ENCODE data around the gene RCBTB2.

The RCBTB2 gene

DNA sequence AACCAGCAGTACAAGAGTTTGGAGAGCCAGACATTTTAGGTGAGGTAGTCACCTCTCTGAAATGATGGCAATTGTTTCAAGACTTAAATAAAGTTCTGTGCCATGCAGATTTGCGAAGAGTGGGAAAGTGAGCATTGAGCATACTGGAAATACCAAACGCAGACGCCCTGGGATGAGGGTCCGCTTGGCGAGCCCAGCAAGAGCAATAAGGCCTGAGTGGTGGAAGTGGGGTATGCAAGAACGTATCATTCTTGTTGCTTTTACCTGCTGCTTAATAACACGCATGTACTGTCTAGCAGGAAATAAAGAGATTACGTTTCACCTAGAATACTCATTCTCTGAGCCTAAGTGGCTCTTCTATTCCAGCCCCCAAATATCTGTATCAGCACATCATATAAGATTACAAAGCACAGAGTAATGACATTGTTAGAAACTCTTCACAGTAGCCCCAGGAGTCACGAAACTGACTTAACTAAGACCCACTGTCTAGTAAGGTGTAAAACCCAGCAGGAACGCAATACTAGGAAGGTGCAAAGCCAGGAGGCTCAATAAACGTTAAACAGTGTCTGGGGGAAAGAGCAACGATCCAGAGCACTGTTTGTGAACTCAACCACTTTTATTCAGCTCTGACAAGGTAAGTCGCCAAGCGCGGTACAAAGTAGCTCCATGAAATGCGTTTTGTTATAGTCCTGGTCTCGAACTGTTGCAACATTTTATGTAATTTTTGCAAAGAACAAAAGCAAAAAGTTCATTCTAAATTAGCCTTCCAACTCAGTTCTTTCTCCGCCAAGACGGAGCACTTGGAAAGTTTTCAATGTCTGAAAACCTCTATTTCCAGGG lies 1.2 kb downstream of the RCBTB2 start:
- no peak for DNase-seq (ENCODE audit: low read depth, low spot score)

DNA sequence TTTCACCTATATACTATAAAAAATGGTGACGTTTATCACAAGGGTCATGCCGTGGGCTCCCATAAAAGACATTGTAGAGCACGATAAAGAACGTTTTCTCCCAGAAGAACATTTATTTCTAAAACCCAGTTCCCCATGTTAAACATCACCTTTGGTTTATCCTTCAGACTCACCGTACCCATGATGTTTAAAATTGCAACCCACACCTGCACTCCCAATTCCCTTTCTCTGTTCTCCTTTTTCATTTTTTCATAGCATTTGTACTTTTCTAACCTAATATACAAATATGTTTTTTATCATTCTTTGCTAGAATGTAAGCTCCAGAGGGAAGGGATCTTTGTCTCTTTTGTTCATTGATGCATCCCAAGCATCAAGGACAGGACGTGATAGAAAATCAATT lies 2.0 kb downstream of the RCBTB2 start:
- no peak for DNase-seq (ENCODE audit: low read depth, low spot score)

DNA sequence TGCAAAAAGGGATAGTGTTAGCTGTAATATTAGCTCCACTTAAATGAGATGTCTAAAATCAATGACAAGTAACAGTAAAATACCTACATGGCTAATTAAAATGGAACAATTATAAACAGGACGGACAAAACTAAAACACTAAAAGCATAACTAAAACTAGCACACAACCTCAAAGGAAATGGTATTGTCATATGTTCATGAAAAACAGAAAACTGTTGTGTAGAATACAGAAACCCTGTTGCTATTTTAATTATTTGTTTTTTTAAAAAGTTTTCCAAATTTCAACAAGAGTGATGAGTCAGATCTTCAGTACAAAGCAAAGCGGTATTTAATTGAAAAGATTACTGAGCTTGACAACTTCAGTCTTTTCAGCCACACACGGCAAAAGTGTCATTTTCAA lies 4.2 kb downstream of the RCBTB2 start:
- DNase-seq (ENCODE audit: low read depth, low spot score) = no peak

DNA sequence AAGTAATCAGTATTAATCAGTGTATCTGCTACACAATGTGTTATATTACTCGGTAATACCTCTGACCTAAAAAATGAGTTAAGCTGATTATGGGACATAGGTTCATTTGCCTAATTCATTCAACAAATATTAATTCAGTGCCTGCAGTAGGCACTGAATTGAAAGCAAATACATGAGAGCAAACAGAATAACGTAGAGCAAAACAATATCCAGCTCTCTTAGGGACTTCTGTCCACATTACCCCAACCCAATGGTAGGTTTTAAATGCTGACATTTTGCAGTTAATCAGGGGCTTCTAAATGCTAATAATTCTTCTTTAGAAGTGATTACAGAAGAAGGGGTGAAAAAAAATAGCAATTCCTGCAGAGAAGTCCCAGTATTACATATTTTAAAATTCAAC lies 4.9 kb downstream of the RCBTB2 start:
- DNase-seq (ENCODE audit: low read depth, low spot score) = no peak

GRCh38 chr13:48526286-48526685 lies 6.6 kb downstream of the RCBTB2 start:
- no peak for DNase-seq (ENCODE audit: low read depth, low spot score)

- DNase-seq (ENCODE audit: low read depth, low spot score) = no peak
These were observed 14.8 kb downstream of the RCBTB2 start for GRCh38 chr13:48518083-48518482.

- no peak for DNase-seq (ENCODE audit: low read depth, low spot score)
These were observed 17.1 kb downstream of the RCBTB2 start for GRCh38 chr13:48515732-48516131.

GRCh38 chr13:48514793-48515192 lies 18.1 kb downstream of the RCBTB2 start:
- no peak for DNase-seq (ENCODE audit: low read depth, low spot score)

GRCh38 chr13:48511621-48512230 lies 21.2 kb downstream of the RCBTB2 start:
- DNase-seq (ENCODE audit: low read depth, low spot score) = no peak

DNA sequence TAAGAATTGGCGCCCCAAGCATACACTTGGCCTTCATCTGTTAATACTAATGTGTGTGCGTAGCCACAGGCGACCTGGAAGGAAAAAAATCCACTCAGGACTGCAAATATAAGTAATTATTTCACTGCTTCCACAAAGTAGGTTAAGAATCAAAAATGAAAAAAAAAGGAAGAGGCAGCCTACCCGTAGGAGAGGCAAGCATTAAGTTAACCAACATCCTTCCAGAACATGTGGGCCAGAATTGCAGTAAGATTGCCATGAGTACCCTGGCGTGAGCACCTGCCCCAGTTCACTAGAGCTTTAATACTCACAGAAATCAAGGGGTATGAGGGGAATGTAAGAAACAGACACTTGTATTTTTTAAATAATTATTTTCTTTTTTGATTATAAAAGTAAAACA lies 22.2 kb downstream of the RCBTB2 start:
- no peak for DNase-seq (ENCODE audit: low read depth, low spot score)

DNA sequence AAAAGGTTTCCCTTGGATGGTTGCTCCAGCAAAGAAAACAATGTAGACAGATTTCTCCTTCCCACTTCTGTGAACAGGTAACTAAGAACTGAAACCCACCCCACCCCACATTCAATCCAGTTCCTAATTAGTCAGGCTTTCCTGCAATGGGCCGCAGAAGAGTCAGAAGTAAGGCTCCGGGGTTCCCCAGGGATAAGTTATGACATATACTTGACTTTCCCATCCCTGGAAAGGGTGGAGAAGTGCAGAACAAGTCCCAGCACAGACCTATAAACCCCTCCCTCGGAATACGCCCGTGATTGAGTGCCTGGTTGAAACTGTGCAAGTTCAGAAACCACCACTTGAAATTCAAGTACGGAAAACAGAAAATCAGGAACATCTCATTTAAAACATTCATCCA lies 24.9 kb downstream of the RCBTB2 start:
- DNase-seq (ENCODE audit: low read depth, low spot score) = no peak

DNA sequence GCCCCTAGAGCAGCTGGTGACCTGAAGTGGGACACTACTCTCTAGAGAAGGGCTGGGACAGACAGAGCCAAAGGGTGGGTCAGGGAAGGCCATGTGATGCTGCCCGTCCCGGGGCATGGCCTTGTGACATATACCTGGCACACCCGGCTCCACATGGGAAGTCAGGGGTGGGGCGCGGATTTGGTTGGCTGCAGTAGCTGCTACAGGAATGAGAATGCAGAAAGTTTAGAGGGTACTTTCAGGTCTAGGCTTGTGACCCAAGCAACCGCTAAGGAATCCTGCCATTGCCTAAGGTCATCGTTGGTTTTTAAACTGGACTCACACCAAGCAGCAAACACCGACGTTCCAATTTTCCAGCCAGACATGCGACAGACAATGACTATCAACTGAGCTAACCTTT lies 25.9 kb downstream of the RCBTB2 start:
- DNase-seq (ENCODE audit: low read depth, low spot score) = no peak

DNA sequence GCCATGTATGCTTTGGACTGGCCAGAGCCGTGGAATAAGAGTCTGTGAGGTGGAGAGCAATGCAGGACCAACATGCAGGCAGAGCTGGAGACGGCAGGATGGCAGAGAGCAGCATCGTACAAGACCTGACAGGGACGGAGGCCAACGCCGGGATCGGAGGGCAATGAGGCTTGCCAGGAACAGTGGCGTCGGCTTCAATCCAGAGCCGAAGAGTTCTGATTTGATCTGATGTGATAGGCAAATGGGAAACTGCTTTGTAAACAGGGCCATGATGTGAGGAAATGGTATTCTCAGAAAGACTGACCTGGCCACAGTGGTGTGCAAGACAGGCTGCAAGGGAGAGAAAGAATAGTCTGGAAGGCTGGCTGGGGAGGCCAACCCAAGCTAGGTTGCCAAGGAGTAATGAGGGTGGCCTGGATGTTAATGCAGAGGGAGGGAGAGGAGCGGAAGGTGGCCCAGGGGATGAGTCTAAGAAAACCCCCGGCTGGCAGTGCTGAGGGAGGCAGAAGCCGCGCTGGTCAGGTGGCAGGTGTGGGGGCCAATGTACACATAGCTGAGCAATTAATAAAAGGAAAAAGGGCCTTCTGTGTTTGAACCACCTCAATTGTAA lies 26.7 kb downstream of the RCBTB2 start:
- DNase-seq (ENCODE audit: low read depth, low spot score) = no peak

GRCh38 chr13:48505597-48506091 lies 27.2 kb downstream of the RCBTB2 start:
- no peak for DNase-seq (ENCODE audit: low read depth, low spot score)

GRCh38 chr13:48505012-48505411 lies 27.9 kb downstream of the RCBTB2 start:
- DNase-seq (ENCODE audit: low read depth, low spot score) = peak; percentile 8

DNA sequence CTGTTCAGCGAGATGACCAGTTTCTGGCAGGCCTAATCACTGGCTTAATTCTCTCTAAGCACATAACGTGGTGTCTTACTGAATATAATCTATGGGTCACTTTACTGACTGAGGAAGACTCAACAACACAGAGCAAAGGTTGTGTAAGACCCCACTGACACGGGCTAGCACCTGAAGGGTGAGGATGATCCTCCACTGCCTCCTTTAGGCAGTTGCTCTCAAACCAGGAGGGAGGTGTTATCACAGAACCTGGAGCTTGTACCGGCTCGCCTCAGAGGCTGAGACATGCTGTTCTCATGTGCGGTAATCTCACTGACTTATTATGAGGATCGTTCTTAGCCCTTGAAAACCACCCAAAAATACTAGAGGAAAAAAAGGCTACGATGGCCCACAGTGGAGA lies 28.3 kb downstream of the RCBTB2 start:
- DNase-seq (ENCODE audit: low read depth, low spot score) = no peak

DNA sequence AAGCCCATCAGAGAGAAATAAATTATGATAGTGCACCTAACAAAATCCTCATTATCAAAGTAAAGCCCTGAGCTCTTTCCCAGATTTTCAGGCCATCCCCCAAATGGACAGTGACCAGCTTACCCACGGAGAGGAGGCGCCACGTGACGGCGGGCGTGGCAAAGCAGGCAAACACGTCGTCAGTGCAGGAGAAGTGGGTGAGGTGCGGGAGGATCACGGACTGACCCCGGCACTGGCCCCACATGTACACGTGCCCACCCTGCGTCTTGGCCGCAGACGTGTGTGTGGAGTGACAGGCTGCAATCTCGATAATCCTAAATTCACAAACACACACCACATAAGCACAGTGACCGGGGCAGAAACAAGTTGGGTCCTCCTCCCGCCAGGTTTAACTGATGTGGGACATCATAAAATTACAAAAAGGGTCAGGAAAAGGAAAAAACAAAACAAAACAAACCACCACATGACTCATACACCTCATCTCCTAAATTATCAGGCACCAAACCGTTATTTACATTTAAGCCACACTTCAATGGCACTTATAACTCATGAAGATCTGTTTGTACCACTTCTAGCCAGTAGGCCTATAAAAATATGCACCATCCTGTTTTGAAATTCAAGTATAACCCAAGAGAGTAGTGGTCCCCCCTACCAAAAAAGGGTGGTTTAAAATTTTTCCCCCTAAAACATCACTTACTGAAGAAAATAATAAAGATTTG lies 30.1 kb downstream of the RCBTB2 start:
- no peak for DNase-seq (ENCODE audit: low read depth, low spot score)

- DNase-seq (ENCODE audit: low read depth, low spot score) = no peak
These were observed 31.2 kb downstream of the RCBTB2 start for GRCh38 chr13:48501705-48502104.

DNA sequence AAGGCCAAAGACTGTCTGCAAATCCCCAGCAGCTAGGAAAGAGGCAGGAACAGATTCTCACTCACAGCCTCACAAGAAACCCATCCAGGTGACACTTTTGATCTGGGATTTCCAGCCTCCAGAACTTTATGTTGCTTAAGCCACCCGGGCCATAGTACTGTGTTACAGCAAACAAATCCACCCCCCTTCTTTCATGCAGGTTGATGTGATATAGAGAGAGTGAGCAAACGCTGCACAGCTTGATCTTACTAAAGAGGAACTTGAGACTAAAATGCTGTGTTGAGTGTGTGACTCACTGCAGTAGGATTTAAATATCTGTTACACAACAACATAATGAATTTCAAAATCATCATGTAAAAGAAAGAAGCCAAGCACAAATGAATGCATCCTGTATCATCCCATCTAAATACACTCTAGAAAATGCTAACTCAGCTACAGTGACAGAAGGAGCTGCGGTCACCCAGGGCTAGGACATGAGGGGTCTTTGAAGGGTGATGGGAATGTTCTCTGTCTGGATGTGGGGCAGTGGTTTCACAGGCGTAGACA lies 32.2 kb downstream of the RCBTB2 start:
- no peak for DNase-seq (ENCODE audit: low read depth, low spot score)

- no peak for DNase-seq (ENCODE audit: low read depth, low spot score)
These were observed 35.2 kb downstream of the RCBTB2 start for GRCh38 chr13:48497669-48498068.

DNA sequence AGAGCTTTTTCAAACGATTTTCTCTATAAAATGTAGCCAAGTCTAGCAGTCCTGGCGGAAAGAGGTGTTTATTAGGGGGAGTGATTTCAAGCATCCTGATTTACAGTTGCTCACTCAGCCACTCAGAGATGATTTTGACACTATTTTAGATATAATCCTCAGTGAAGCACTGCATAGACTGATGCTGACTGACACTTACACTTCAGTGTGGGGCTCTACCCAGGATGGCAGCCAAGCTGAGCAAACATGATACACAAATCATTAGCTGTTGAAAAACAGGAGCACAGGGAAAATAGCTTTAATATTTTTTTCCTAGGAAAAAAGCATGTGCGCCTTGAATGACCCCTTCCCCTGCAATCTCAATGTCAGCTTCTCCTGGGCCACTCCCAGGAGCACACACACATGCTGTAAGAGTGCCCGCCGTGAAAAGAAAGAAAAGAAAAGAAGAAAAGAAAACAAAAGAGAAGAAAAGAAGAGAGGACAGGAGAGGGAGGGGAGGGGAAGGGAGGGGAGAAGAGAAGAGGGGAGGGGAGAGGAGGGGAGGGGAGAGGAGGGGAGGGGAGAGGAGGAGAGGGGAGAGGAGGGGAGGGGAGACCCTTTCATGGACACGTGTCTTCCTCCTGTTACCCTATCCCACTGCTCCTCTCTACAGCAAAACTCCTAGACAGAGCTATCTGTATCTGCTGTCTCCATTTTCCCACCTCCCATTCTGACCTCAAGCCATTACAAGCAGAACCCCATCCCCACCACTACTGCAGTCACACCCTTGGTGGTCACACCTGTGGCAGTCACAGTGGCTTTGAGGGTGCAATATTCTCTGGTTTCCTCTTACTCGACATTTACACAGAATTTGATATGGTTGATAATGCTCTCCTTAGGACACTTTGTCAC lies 36.4 kb downstream of the RCBTB2 start:
- no peak for DNase-seq (ENCODE audit: low read depth, low spot score)

All from ELF-1 (cell line).